AG08395 (cell line): ENCODE results near the gene MAP3K5.

Experiments
- DNase-seq: peaks from one replicate; pipeline ENCODE4 v3.0.0; 2012; ENCODE audit warnings: mixed read lengths, low spot score

Gene MAP3K5

GRCh38 chr6:136644597-136644952, 147.7 kb downstream of the MAP3K5 start:
- no peak for DNase-seq

GRCh38 chr6:136643850-136644596, 148.3 kb downstream of the MAP3K5 start:
- peak; percentile 74 for DNase-seq

GRCh38 chr6:136641873-136642465, 150.3 kb downstream of the MAP3K5 start:
- DNase-seq: no peak

- DNase-seq: no peak
Measured at GRCh38 chr6:136641166-136641565, 151.1 kb downstream of the MAP3K5 start.

GRCh38 chr6:136640132-136640915, 152.0 kb downstream of the MAP3K5 start:
- peak; percentile 47 for DNase-seq

GRCh38 chr6:136639702-136640101, 152.6 kb downstream of the MAP3K5 start:
- no peak for DNase-seq

- DNase-seq: no peak
Measured at GRCh38 chr6:136635615-136636014, 156.7 kb downstream of the MAP3K5 start.

- no peak for DNase-seq
Measured at GRCh38 chr6:136633355-136633754, 158.9 kb downstream of the MAP3K5 start.

GRCh38 chr6:136628996-136629395, 163.3 kb downstream of the MAP3K5 start:
- DNase-seq: no peak

- DNase-seq: no peak
Measured at GRCh38 chr6:136627191-136627590, 165.1 kb downstream of the MAP3K5 start.

- DNase-seq: no peak
Measured at GRCh38 chr6:136625293-136625692, 167.0 kb downstream of the MAP3K5 start.

GRCh38 chr6:136624347-136624746, 167.9 kb downstream of the MAP3K5 start:
- DNase-seq: no peak

- DNase-seq: no peak
Measured at GRCh38 chr6:136618086-136618485, 174.2 kb downstream of the MAP3K5 start.

- DNase-seq: no peak
Measured at GRCh38 chr6:136616527-136616926, 175.8 kb downstream of the MAP3K5 start.

GRCh38 chr6:136614994-136615393, 177.3 kb downstream of the MAP3K5 start:
- DNase-seq: no peak

GRCh38 chr6:136614350-136614749, 177.9 kb downstream of the MAP3K5 start:
- no peak for DNase-seq

GRCh38 chr6:136613477-136613876, 178.8 kb downstream of the MAP3K5 start:
- DNase-seq: no peak

- DNase-seq: no peak
Measured at GRCh38 chr6:136612666-136613389, 179.4 kb downstream of the MAP3K5 start.

GRCh38 chr6:136611746-136612145, 180.5 kb downstream of the MAP3K5 start:
- DNase-seq: no peak

GRCh38 chr6:136611133-136611532, 181.1 kb downstream of the MAP3K5 start:
- no peak for DNase-seq

- peak; percentile 95 for DNase-seq
Measured at GRCh38 chr6:136609873-136610706, 182.2 kb downstream of the MAP3K5 start.
